ENCODE measurements around the gene MSX2. TPM values are rescaled to one million over a fixed set of nuclear protein-coding genes. Genes with fewer than 3 reads are reported as not detected.
"Not testable (repeated sequence)": the region's sequence is repeated elsewhere in the genome, so short reads cannot be mapped to it uniquely, and the experiment has no call there.

The MSX2 gene
- total RNA-seq, 1 donor = under 0.01 TPM

- no peak overlapping the region for H3K4me3 ChIP-seq (ENCODE audit: low read length)
- H3K27me3 ChIP-seq (ENCODE audit: insufficient read depth, low read length) = peaks cover 73% of the 10 kb centered on the region
Observed at GRCh38 chr5:174735498-174736330, 11.3 kb downstream of the MSX2 start.

DNA sequence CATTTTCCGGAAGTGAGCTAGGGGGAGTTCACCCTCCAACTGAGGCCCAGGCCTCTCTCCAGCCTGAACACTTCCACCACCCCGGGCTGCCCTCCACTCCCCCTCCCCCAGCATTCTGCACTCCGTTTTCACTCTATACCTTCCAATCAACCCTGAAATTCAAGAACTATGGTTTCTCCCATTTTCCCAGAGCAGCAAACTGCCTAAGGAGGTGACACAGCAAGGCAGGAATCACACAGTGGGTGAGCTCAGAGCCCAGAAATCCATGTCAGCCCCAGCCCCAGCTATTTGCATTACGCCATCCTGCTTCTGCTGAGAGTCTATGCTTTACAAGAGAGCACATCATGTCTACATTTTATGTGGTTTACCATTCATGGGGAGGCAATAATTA lies 11.9 kb downstream of the MSX2 start:
- H3K4me3 ChIP-seq (ENCODE audit: low read length) = no peak overlapping the region
- H3K9me3 ChIP-seq (ENCODE audit: low read depth, low read length) = no peaks in the 10 kb centered on the region
- no peaks in the 10 kb centered on the region for H3K4me1 ChIP-seq (ENCODE audit: insufficient read depth, low read length)
- H3K27me3 ChIP-seq (ENCODE audit: insufficient read depth, low read length) = peaks cover 67% of the 10 kb centered on the region

More at GRCh38 chr5:174735498-174736330, 11.3 kb downstream of the MSX2 start:
- Histone ChIP-seq H3K4me1 (ENCODE audit: insufficient read depth, low read length) (no peaks in the 10 kb centered on the region), H3K9me3 (ENCODE audit: low read depth, low read length) (no peaks in the 10 kb centered on the region)

DNA sequence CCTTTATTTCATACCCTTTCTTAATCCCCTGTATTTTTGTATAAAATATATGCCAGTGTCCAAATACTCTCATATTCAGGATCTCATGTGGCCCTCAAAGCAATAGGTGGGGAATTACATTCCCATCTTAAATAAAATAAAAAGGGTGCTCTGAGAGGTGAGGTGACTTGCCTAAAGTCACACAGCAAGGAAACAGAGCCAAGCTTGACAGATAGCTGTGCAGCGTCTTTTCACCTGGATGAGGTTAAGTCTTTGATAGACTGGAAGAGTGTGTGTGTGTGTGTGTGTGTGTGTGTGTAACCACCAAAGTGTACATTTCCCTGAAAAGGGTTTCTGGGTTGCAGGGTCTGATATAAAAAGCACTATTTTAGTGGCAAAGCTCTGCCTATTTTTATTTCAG lies 12.4 kb downstream of the MSX2 start:
- Histone ChIP-seq H3K27me3 (ENCODE audit: insufficient read depth, low read length) (peaks cover 62% of the 10 kb centered on the region), H3K4me3 (ENCODE audit: low read length) (no peak overlapping the region), H3K9me3 (ENCODE audit: low read depth, low read length) (no peaks in the 10 kb centered on the region), H3K4me1 (ENCODE audit: insufficient read depth, low read length) (no peaks in the 10 kb centered on the region)

- Histone ChIP-seq H3K27me3 (ENCODE audit: insufficient read depth, low read length) (peaks cover 57% of the 10 kb centered on the region), H3K4me3 (ENCODE audit: low read length) (no peak overlapping the region), H3K4me1 (ENCODE audit: insufficient read depth, low read length) (no peaks in the 10 kb centered on the region), H3K9me3 (ENCODE audit: low read depth, low read length) (no peaks in the 10 kb centered on the region)
Observed at GRCh38 chr5:174737330-174737729, 12.9 kb downstream of the MSX2 start.

DNA sequence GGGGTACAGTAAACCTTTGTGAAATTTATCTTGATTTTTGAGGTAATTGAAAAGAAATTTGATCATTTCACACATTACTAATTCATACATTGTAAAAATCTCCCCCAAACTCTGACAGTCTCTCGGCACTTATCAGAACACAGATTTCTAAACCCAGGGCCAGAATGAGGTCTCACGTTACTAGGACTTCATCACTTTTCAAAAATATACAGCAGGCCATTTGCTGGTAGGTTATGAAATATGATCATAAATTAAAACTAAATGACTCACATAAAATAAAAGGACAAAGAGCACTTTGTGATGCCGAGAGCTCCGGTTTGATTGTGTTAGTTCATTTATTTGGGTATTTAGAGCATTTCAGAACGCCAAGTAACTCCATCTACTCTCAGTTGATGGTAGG lies 17.0 kb downstream of the MSX2 start:
- no peaks in the 10 kb centered on the region for H3K4me1 ChIP-seq (ENCODE audit: insufficient read depth, low read length)
- peaks cover 16% of the 10 kb centered on the region for H3K27me3 ChIP-seq (ENCODE audit: insufficient read depth, low read length)
- no peak overlapping the region for H3K4me3 ChIP-seq (ENCODE audit: low read length)
- no peaks in the 10 kb centered on the region for H3K9me3 ChIP-seq (ENCODE audit: low read depth, low read length)

GRCh38 chr5:174744896-174745295 lies 20.5 kb downstream of the MSX2 start:
- no peaks in the 10 kb centered on the region for H3K4me1 ChIP-seq (ENCODE audit: insufficient read depth, low read length)
- H3K27me3 ChIP-seq (ENCODE audit: insufficient read depth, low read length) = peaks cover 23% of the 10 kb centered on the region
- no peaks in the 10 kb centered on the region for H3K9me3 ChIP-seq (ENCODE audit: low read depth, low read length)
- no peak overlapping the region for H3K4me3 ChIP-seq (ENCODE audit: low read length)

GRCh38 chr5:174745590-174746103 lies 21.3 kb downstream of the MSX2 start:
- peaks cover 31% of the 10 kb centered on the region for H3K27me3 ChIP-seq (ENCODE audit: insufficient read depth, low read length)
- H3K9me3 ChIP-seq (ENCODE audit: low read depth, low read length) = no peaks in the 10 kb centered on the region
- H3K4me1 ChIP-seq (ENCODE audit: insufficient read depth, low read length) = no peaks in the 10 kb centered on the region
- no peak overlapping the region for H3K4me3 ChIP-seq (ENCODE audit: low read length)

DNA sequence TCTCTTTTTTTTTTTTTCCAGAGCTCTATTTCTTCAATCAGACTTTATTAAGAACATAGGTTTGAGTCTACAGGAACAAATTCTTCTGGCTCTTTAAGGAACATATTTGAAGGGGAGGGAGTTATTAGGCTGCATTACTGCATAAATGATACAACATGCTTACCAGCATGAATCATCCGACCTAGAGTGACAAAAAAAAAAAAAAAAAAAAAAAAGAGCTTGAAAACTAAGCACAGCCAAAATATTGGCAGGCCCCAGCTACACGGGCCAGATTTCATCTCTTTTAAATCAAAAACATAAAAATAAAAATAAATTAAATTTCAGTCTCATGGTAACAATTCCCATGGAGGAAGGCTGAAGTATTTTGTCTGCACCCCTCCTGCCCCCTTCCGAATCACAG lies 26.3 kb downstream of the MSX2 start:
- peaks cover 3% of the 10 kb centered on the region for H3K4me1 ChIP-seq (ENCODE audit: insufficient read depth, low read length)
- peaks cover 59% of the 10 kb centered on the region for H3K27me3 ChIP-seq (ENCODE audit: insufficient read depth, low read length)
- H3K9me3 ChIP-seq (ENCODE audit: low read depth, low read length) = no peaks in the 10 kb centered on the region
- no peak overlapping the region for H3K4me3 ChIP-seq (ENCODE audit: low read length)

GRCh38 chr5:174751154-174752000 lies 27.0 kb downstream of the MSX2 start:
- Histone ChIP-seq H3K4me3 (ENCODE audit: low read length) (no peak overlapping the region), H3K27me3 (ENCODE audit: insufficient read depth, low read length) (peaks cover 59% of the 10 kb centered on the region), H3K4me1 (ENCODE audit: insufficient read depth, low read length) (peaks cover 3% of the 10 kb centered on the region), H3K9me3 (ENCODE audit: low read depth, low read length) (no peaks in the 10 kb centered on the region)

GRCh38 chr5:174752121-174752520 lies 27.7 kb downstream of the MSX2 start:
- Histone ChIP-seq H3K4me3 (ENCODE audit: low read length) (no peak overlapping the region), H3K4me1 (ENCODE audit: insufficient read depth, low read length) (peaks cover 3% of the 10 kb centered on the region), H3K9me3 (ENCODE audit: low read depth, low read length) (no peaks in the 10 kb centered on the region), H3K27me3 (ENCODE audit: insufficient read depth, low read length) (peaks cover 58% of the 10 kb centered on the region)

DNA sequence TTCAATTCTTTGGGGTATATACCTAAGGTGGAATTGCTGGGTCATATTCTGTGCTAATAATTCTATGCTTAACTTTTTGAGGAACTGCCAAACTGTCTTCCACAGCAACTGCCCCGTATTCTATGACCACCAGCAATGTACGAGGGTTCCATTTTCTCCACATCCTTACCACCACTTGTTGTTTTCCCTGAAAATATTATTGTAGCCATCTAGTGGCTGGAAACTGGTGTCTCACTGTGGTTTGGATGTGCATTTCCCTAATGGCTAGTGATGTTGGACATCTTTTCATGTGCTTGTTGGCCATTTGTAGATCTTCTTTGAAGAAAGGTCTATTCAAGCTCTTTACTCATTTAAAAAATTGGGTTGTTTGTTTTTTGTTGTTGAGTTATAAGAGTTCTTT lies 30.7 kb downstream of the MSX2 start:
- H3K4me3 ChIP-seq (ENCODE audit: low read length) = no peak overlapping the region
- H3K27me3 ChIP-seq (ENCODE audit: insufficient read depth, low read length) = peaks cover 33% of the 10 kb centered on the region
- H3K4me1 ChIP-seq (ENCODE audit: insufficient read depth, low read length) = peaks cover 3% of the 10 kb centered on the region
- no peaks in the 10 kb centered on the region for H3K9me3 ChIP-seq (ENCODE audit: low read depth, low read length)

- no peaks in the 10 kb centered on the region for H3K9me3 ChIP-seq (ENCODE audit: low read depth, low read length)
- no peak overlapping the region for H3K4me3 ChIP-seq (ENCODE audit: low read length)
- H3K27me3 ChIP-seq (ENCODE audit: insufficient read depth, low read length) = no peaks in the 10 kb centered on the region
- H3K4me1 ChIP-seq (ENCODE audit: insufficient read depth, low read length) = no peaks in the 10 kb centered on the region
Observed at GRCh38 chr5:174759091-174759490, 34.7 kb downstream of the MSX2 start.

DNA sequence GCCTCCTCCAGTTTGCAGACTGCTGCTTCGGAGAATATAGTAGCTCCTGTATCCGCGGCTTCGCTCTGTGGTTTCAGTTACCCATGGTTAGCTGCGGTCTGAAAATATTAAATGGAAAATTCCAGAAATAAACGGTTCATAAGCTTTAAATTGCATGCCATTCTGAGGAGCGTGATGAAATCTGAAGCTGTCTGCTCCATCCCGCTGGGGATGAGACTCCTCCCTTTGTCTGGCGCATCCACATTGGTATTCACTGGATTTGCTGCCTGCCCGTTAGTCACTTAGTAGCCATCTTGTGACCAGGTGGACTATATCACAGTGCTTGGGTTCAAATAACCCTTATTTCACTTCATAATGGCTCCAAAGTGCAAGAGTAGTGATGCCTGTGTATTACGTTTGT lies 36.3 kb downstream of the MSX2 start:
- H3K4me3 ChIP-seq (ENCODE audit: low read length) = no peak overlapping the region
- H3K9me3 ChIP-seq (ENCODE audit: low read depth, low read length) = no peaks in the 10 kb centered on the region
- no peaks in the 10 kb centered on the region for H3K4me1 ChIP-seq (ENCODE audit: insufficient read depth, low read length)
- H3K27me3 ChIP-seq (ENCODE audit: insufficient read depth, low read length) = no peaks in the 10 kb centered on the region

DNA sequence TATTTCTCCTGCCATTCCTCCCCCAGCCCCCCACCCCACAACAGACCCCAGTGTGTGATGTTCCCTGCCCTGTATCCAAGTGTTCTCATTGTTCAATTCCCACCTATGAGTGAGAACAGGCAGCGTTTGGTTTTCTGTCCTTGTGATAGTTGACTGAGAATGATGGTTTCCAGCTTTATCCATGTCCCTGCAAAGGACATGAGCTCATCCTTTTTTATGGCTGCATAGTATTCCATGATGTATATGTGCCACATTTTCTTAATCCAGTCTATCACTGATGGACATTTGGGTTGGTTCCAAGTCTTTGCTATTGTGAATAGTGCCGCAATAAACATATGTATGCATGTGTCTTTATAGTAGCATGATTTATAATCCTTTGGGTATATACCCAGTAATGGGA lies 37.0 kb downstream of the MSX2 start:
- not testable (repeated sequence) for H3K4me3 ChIP-seq (ENCODE audit: low read length); H3K27me3 ChIP-seq (ENCODE audit: insufficient read depth, low read length); H3K9me3 ChIP-seq (ENCODE audit: low read depth, low read length)

GRCh38 chr5:174764309-174764708 lies 39.9 kb downstream of the MSX2 start:
- no peak overlapping the region for H3K4me3 ChIP-seq (ENCODE audit: low read length)
- no peaks in the 10 kb centered on the region for H3K9me3 ChIP-seq (ENCODE audit: low read depth, low read length)
- no peaks in the 10 kb centered on the region for H3K4me1 ChIP-seq (ENCODE audit: insufficient read depth, low read length)
- no peaks in the 10 kb centered on the region for H3K27me3 ChIP-seq (ENCODE audit: insufficient read depth, low read length)

More for the DNA sequence above, 37.0 kb downstream of the MSX2 start:
- H3K4me1 ChIP-seq (ENCODE audit: insufficient read depth, low read length) = not testable (repeated sequence)

Data from mononuclear cell (primary cell).